ENCODE data around the gene OR2T6. TPM values are rescaled to one million over a fixed set of nuclear protein-coding genes. Genes with fewer than 3 reads are reported as not detected.

OR2T6 gene
- polyA plus RNA-seq, 3 donors, result not detected

DNA sequence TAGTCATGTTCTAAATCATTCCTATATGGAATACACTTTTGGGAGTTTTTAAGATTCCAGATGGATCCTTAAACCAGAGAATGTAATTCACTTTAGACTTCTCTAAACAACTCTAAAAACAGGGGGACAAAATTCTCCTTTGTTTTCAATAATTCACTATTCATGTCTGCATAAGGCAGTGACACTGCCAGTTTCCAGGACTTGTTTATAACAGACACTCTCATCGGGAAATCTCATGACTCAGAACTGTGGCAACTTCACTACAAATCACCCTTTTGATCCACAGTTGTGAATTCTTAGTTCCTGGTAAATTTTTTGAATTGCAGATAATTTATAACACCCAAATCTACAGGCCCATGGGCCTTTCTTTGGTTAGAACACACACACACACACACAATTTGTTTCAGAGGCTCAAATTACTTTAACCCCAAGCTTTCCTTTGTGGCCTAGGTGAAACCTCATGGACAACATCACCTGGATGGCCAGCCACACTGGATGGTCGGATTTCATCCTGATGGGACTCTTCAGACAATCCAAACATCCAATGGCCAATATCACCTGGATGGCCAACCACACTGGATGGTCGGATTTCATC lies 14.3 kb upstream of the OR2T6 start, which contains the start of gene OR2T4:
Gene OR2T4, plus strand, starts transcription at position 545 of the 595 bp plus-strand sequence. Its CDS starts 0 bp downstream, at position 545.
- peaks cover 0 to 8% (median 0%) of the 10 kb centered on the region in 7 donors for H3K9me3 Mint-ChIP-seq
- no peak within 1 kb of the TSS for H2AFZ ChIP-seq (ENCODE audit: insufficient read depth, low read depth, low read length, poor library complexity, severe bottlenecking)
- H4K20me1 ChIP-seq (ENCODE audit: insufficient read depth, low read length), result no peaks in the 10 kb centered on the region
- no peaks in the 10 kb centered on the region for H3K27me3 ChIP-seq (ENCODE audit: control insufficient read depth in 2 of 2, insufficient read depth in 2 of 2, low read length in 2 of 2)
- H3K27ac Mint-ChIP-seq, result no peak within 1 kb of the TSS
- TF ChIP-seq, protein P1, sequence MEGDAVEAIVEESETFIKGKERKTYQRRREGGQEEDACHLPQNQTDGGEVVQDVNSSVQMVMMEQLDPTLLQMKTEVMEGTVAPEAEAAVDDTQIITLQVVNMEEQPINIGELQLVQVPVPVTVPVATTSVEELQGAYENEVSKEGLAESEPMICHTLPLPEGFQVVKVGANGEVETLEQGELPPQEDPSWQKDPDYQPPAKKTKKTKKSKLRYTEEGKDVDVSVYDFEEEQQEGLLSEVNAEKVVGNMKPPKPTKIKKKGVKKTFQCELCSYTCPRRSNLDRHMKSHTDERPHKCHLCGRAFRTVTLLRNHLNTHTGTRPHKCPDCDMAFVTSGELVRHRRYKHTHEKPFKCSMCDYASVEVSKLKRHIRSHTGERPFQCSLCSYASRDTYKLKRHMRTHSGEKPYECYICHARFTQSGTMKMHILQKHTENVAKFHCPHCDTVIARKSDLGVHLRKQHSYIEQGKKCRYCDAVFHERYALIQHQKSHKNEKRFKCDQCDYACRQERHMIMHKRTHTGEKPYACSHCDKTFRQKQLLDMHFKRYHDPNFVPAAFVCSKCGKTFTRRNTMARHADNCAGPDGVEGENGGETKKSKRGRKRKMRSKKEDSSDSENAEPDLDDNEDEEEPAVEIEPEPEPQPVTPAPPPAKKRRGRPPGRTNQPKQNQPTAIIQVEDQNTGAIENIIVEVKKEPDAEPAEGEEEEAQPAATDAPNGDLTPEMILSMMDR (IDR thresholded peaks at IDR 0.05), result no peak
- H3K4me1 Mint-ChIP-seq, result no peaks in the 10 kb centered on the region
- no peaks in the 10 kb centered on the region for H3K9me3 ChIP-seq (replicated peaks in 1 of 2; ENCODE audit: control insufficient read depth in 1 of 2, insufficient read depth in 1 of 2, low read length in 2 of 2)
- no peaks in the 10 kb centered on the region for H3K4me1 ChIP-seq (ENCODE audit: control insufficient read depth in 1 of 2, insufficient read depth in 2 of 2, low read length in 2 of 2)
- H3K27ac ChIP-seq (ENCODE audit: low read depth in 1 of 2, low read length in 2 of 2), result no peak within 1 kb of the TSS
- intact Hi-C loops (cut with micrococcal nuclease), result no loop called here
- no CpG with 5 or more reads among the region's 3 CpGs for WGBS (ENCODE audit: insufficient coverage)
- no peak for DNase-seq
- H3K36me3 ChIP-seq (replicated peaks in 1 of 2; ENCODE audit: control insufficient read depth in 1 of 2, insufficient read depth in 2 of 2, low read length in 2 of 2), result no peaks in the 10 kb centered on the region
- H3K4me3 ChIP-seq (replicated peaks in 1 of 3; ENCODE audit: low read depth in 2 of 3, low read length in 3 of 3), result no peak within 1 kb of the TSS
- H3K36me3 Mint-ChIP-seq, result no peaks in the 10 kb centered on the region
- no peak within 1 kb of the TSS for H3K4me3 Mint-ChIP-seq
- H3K27me3 Mint-ChIP-seq (ENCODE audit: low read depth in 3 of 3), result peaks cover 0 to 1% (median 0%) of the 10 kb centered on the region in 3 donors
- no peaks in the 10 kb centered on the region for H3K79me2 ChIP-seq (ENCODE audit: insufficient read depth, low read length)
- H3K4me2 ChIP-seq (replicated peaks; ENCODE audit: extremely low read depth, low read length, poor library complexity, severe bottlenecking), result no peak within 1 kb of the TSS
- no peak within 1 kb of the TSS for H3K9ac ChIP-seq (ENCODE audit: insufficient read depth, low read length, poor library complexity, severe bottlenecking)

DNA sequence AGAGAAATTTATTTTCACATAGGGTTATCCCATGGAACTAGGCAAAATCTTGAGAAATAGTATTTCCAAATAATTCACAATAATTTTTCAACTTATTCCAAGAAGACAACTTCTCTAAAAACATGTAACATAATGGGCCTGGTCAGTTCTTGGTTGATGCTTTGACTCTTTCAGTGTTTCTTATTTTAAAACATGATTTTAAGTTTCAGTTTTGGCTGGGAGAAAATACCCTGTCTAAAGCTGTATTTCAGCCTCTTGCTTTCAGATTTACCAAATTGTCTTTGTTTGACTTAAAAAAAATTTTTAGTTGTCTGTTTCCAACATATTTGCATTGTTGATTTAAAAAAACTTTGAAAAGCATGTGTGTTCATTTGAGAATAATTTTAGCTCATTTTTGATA lies 8.9 kb upstream of the OR2T6 start:
- Histone ChIP-seq H3K27me3 (ENCODE audit: control insufficient read depth in 2 of 2, insufficient read depth in 2 of 2, low read length in 2 of 2) (no peaks in the 10 kb centered on the region), H4K20me1 (ENCODE audit: insufficient read depth, low read length) (no peaks in the 10 kb centered on the region), H3K4me1 (ENCODE audit: control insufficient read depth in 1 of 2, insufficient read depth in 2 of 2, low read length in 2 of 2) (no peaks in the 10 kb centered on the region), H2AFZ (ENCODE audit: insufficient read depth, low read depth, low read length, poor library complexity, severe bottlenecking) (no peak overlapping the region), H3K9ac (ENCODE audit: insufficient read depth, low read length, poor library complexity, severe bottlenecking) (no peak overlapping the region), H3K36me3 (replicated peaks in 1 of 2; ENCODE audit: control insufficient read depth in 1 of 2, insufficient read depth in 2 of 2, low read length in 2 of 2) (no peaks in the 10 kb centered on the region), H3K27ac (ENCODE audit: low read depth in 1 of 2, low read length in 2 of 2) (no peak overlapping the region), H3K79me2 (ENCODE audit: insufficient read depth, low read length) (no peaks in the 10 kb centered on the region), H3K4me2 (replicated peaks; ENCODE audit: extremely low read depth, low read length, poor library complexity, severe bottlenecking) (no peak overlapping the region), H3K4me3 (replicated peaks in 1 of 3; ENCODE audit: low read depth in 2 of 3, low read length in 3 of 3) (no peak overlapping the region), H3K9me3 (replicated peaks in 1 of 2; ENCODE audit: control insufficient read depth in 1 of 2, insufficient read depth in 1 of 2, low read length in 2 of 2) (no peaks in the 10 kb centered on the region)
- no peak for DNase-seq
- Mint-ChIP-seq H3K4me1 (no peaks in the 10 kb centered on the region), H3K27me3 (ENCODE audit: low read depth in 3 of 3) (no peaks in the 10 kb centered on the region), H3K36me3 (no peaks in the 10 kb centered on the region), H3K27ac (no peak overlapping the region), H3K9me3 (peaks cover 0 to 11% (median 2%) of the 10 kb centered on the region in 7 donors), H3K4me3 (no peak overlapping the region)
- intact Hi-C loops (cut with micrococcal nuclease), result no loop called here
- TF ChIP-seq, protein P1 (IDR thresholded peaks at IDR 0.05), result no peak

Measured in CD14-positive monocyte (primary cell).